ENCODE data around the gene HSD17B8.

Gene HSD17B8

DNA sequence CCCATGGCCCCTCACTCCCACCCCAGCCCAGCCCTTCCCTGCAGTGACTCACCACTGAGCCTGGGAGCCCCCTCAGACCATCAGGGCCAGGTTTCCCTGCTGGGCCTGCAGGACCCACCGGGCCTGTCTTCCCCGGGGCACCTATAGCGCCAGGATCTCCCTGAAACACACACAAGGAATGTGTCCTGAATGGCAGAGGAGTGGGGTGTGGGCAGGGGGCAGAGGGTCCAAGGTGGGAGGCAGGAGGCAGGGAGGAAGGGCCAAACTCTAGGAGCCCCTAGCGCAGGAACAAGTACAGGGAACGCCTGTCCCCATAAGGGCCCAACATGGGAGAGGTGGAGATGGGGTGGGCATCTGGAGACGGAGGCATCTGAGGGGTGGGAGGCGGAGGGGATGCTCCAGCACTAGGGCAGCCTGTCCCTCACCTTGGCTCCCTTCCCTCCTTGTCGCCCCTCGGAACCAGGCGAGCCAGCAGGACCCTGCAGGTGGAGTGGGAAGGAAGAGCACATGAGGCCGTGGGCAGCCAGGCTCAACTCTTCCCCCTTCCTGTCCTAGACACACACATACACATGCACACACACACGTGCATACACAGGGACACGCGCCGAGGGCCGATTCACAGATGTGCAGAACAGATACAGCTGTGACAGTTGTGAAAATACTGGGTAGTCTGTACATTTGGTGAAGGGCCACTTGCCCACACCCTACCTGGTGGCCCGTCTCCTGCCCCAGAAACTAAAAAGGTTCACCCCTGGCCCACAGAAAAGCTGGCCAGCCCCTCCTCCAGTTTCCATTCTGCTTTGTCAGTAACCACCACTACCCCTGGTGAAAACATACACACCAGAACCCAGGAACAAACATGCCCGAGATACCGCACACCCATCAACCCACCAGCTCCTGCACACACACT is 36.8 kb upstream of the HSD17B8 start:
- no peak overlapping the region for H4K91ac ChIP-seq (ENCODE audit: low read length)
- WGBS = 88% methylated on average over 13 of the region's 19 CpGs

GRCh38 chr6:33168284-33168601 is 36.2 kb upstream of the HSD17B8 start:
- no peak overlapping the region for H2BK15ac ChIP-seq (ENCODE audit: low read depth, poor library complexity, severe bottlenecking)
- H3K4me1 ChIP-seq (ENCODE audit: control insufficient read depth, insufficient read depth, low read depth, low read length) = no peaks in the 10 kb centered on the region
- H3K27ac ChIP-seq (ENCODE audit: low read length, poor library complexity, severe bottlenecking) = no peak overlapping the region
- H4K91ac ChIP-seq (ENCODE audit: low read length) = no peak overlapping the region
- no peak overlapping the region for H3K23ac ChIP-seq (ENCODE audit: low read length in 2 of 2)
- H2BK120ac ChIP-seq (ENCODE audit: low read depth, low read length) = no peak overlapping the region
- H2BK12ac ChIP-seq (ENCODE audit: low read length in 2 of 2) = no peak overlapping the region
- WGBS = 83% methylated on average over 4 of the region's 6 CpGs
- no peak overlapping the region for H3K14ac ChIP-seq (ENCODE audit: low read length in 2 of 2)
- H3K4ac ChIP-seq (ENCODE audit: low read depth in 1 of 2, low read length in 2 of 2) = no peak overlapping the region
- H3K9ac ChIP-seq (ENCODE audit: low read length) = no peak overlapping the region
- no peak overlapping the region for H2BK5ac ChIP-seq (ENCODE audit: low read depth, low read length, poor library complexity, severe bottlenecking)
- DNase-seq = no peak
- no peaks in the 10 kb centered on the region for H3K36me3 ChIP-seq (ENCODE audit: control insufficient read depth in 1 of 2, insufficient read depth in 2 of 2, low read depth in 1 of 2, low read length in 2 of 2)
- no peaks in the 10 kb centered on the region for H3K79me1 ChIP-seq (replicated peaks; ENCODE audit: low read length, poor library complexity, severe bottlenecking)
- H3K4me2 ChIP-seq (ENCODE audit: low read length, poor library complexity, severe bottlenecking) = no peak overlapping the region
- H2AFZ ChIP-seq (ENCODE audit: low read depth, low read length) = no peak overlapping the region
- no peak overlapping the region for H3K4me3 ChIP-seq (ENCODE audit: insufficient read depth in 1 of 2, low read depth in 1 of 2, low read length in 2 of 2)
- H3K27me3 ChIP-seq (ENCODE audit: control insufficient read depth in 1 of 2, insufficient read depth in 1 of 2, low read length in 2 of 2) = peaks cover 13 to 30% of the 10 kb centered on the region in 2 experiments
- no peak overlapping the region for H4K8ac ChIP-seq (ENCODE audit: low read length)
- no peak overlapping the region for H3K18ac ChIP-seq (ENCODE audit: low read depth in 1 of 2, low read length in 2 of 2)
- no peaks in the 10 kb centered on the region for H3K9me3 ChIP-seq (ENCODE audit: control insufficient read depth, low read length)
- no peak overlapping the region for H2AK5ac ChIP-seq (ENCODE audit: low read length, severe bottlenecking)

More for the DNA sequence above, 36.8 kb upstream of the HSD17B8 start:
- no peak overlapping the region for H2BK12ac ChIP-seq (ENCODE audit: low read length in 2 of 2)
- H2AFZ ChIP-seq (ENCODE audit: low read depth, low read length) = no peak overlapping the region
- H3K4ac ChIP-seq (ENCODE audit: low read depth in 1 of 2, low read length in 2 of 2) = no peak overlapping the region
- no peak overlapping the region for H3K18ac ChIP-seq (ENCODE audit: low read depth in 1 of 2, low read length in 2 of 2)
- H3K27me3 ChIP-seq (ENCODE audit: control insufficient read depth in 1 of 2, insufficient read depth in 1 of 2, low read length in 2 of 2) = peaks cover 13 to 24% of the 10 kb centered on the region in 2 experiments
- no peak overlapping the region for H3K23ac ChIP-seq (ENCODE audit: low read length in 2 of 2)
- no peaks in the 10 kb centered on the region for H3K36me3 ChIP-seq (ENCODE audit: control insufficient read depth in 1 of 2, insufficient read depth in 2 of 2, low read depth in 1 of 2, low read length in 2 of 2)
- no peak overlapping the region for H3K4me2 ChIP-seq (ENCODE audit: low read length, poor library complexity, severe bottlenecking)
- no peak overlapping the region for H2AK5ac ChIP-seq (ENCODE audit: low read length, severe bottlenecking)
- no peak overlapping the region for H3K9ac ChIP-seq (ENCODE audit: low read length)
- no peak overlapping the region for H3K4me3 ChIP-seq (ENCODE audit: insufficient read depth in 1 of 2, low read depth in 1 of 2, low read length in 2 of 2)
- H3K4me1 ChIP-seq (ENCODE audit: control insufficient read depth, insufficient read depth, low read depth, low read length) = no peaks in the 10 kb centered on the region
- no peak overlapping the region for H3K27ac ChIP-seq (ENCODE audit: low read length, poor library complexity, severe bottlenecking)
- no peak overlapping the region for H4K8ac ChIP-seq (ENCODE audit: low read length)
- no peaks in the 10 kb centered on the region for H3K79me1 ChIP-seq (replicated peaks; ENCODE audit: low read length, poor library complexity, severe bottlenecking)
- H3K14ac ChIP-seq (ENCODE audit: low read length in 2 of 2) = no peak overlapping the region
- H2BK120ac ChIP-seq (ENCODE audit: low read depth, low read length) = no peak overlapping the region
- H3K9me3 ChIP-seq (ENCODE audit: control insufficient read depth, low read length) = no peaks in the 10 kb centered on the region
- no peak for DNase-seq
- H2BK15ac ChIP-seq (ENCODE audit: low read depth, poor library complexity, severe bottlenecking) = no peak overlapping the region
- H2BK5ac ChIP-seq (ENCODE audit: low read depth, low read length, poor library complexity, severe bottlenecking) = no peak overlapping the region

DNA sequence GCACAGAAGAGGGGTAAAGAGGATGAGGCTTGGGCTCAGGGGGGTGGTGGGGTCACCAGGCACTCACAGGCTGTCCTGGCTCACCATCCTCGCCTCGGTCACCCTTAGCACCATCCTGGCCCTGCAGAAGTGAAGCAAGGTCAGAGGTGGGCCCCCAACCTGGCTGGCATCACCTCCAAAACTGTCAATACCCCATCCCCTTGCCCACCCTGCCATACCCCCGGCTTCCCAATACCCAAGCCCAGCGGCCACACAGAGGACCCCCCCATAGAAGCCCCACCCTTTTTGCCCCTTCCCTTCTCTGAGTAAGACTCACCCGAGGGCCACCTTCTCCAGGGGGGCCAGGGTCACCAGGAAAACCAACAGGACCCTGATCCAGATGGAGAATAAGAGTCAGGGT is 35.8 kb upstream of the HSD17B8 start:
- Histone ChIP-seq H3K14ac (ENCODE audit: low read length in 2 of 2) (no peak overlapping the region), H3K27me3 (ENCODE audit: control insufficient read depth in 1 of 2, insufficient read depth in 1 of 2, low read length in 2 of 2) (peaks cover 17 to 30% of the 10 kb centered on the region in 2 experiments), H3K4me1 (ENCODE audit: control insufficient read depth, insufficient read depth, low read depth, low read length) (no peaks in the 10 kb centered on the region), H3K36me3 (ENCODE audit: control insufficient read depth in 1 of 2, insufficient read depth in 2 of 2, low read depth in 1 of 2, low read length in 2 of 2) (no peaks in the 10 kb centered on the region), H3K4ac (ENCODE audit: low read depth in 1 of 2, low read length in 2 of 2) (no peak overlapping the region), H3K9ac (ENCODE audit: low read length) (no peak overlapping the region), H2BK15ac (ENCODE audit: low read depth, poor library complexity, severe bottlenecking) (no peak overlapping the region), H3K18ac (ENCODE audit: low read depth in 1 of 2, low read length in 2 of 2) (no peak overlapping the region), H3K4me3 (ENCODE audit: insufficient read depth in 1 of 2, low read depth in 1 of 2, low read length in 2 of 2) (no peak overlapping the region), H2BK120ac (ENCODE audit: low read depth, low read length) (no peak overlapping the region), H2AFZ (ENCODE audit: low read depth, low read length) (no peak overlapping the region), H4K91ac (ENCODE audit: low read length) (no peak overlapping the region), H3K23ac (ENCODE audit: low read length in 2 of 2) (no peak overlapping the region), H2BK5ac (ENCODE audit: low read depth, low read length, poor library complexity, severe bottlenecking) (no peak overlapping the region), H3K79me1 (replicated peaks; ENCODE audit: low read length, poor library complexity, severe bottlenecking) (no peaks in the 10 kb centered on the region), H3K27ac (ENCODE audit: low read length, poor library complexity, severe bottlenecking) (no peak overlapping the region), H2AK5ac (ENCODE audit: low read length, severe bottlenecking) (no peak overlapping the region), H4K8ac (ENCODE audit: low read length) (no peak overlapping the region), H2BK12ac (ENCODE audit: low read length in 2 of 2) (no peak overlapping the region), H3K4me2 (ENCODE audit: low read length, poor library complexity, severe bottlenecking) (no peak overlapping the region), H3K9me3 (ENCODE audit: control insufficient read depth, low read length) (no peaks in the 10 kb centered on the region)
- 83% methylated on average over 5 of the region's 5 CpGs for WGBS
- DNase-seq = no peak

GRCh38 chr6:33169291-33170175 is 34.9 kb upstream of the HSD17B8 start:
- no peak overlapping the region for H2BK12ac ChIP-seq (ENCODE audit: low read length in 2 of 2)
- WGBS = 87% methylated on average over 10 of the region's 10 CpGs

More at GRCh38 chr6:33169291-33170175, 34.9 kb upstream of the HSD17B8 start:
- no peak overlapping the region for H3K27ac ChIP-seq (ENCODE audit: low read length, poor library complexity, severe bottlenecking)
- no peak overlapping the region for H2BK5ac ChIP-seq (ENCODE audit: low read depth, low read length, poor library complexity, severe bottlenecking)
- H2AK5ac ChIP-seq (ENCODE audit: low read length, severe bottlenecking) = no peak overlapping the region
- no peaks in the 10 kb centered on the region for H3K9me3 ChIP-seq (ENCODE audit: control insufficient read depth, low read length)
- no peak overlapping the region for H2BK15ac ChIP-seq (ENCODE audit: low read depth, poor library complexity, severe bottlenecking)
- H3K79me1 ChIP-seq (replicated peaks; ENCODE audit: low read length, poor library complexity, severe bottlenecking) = no peaks in the 10 kb centered on the region
- H3K23ac ChIP-seq (ENCODE audit: low read length in 2 of 2) = no peak overlapping the region
- H3K4me2 ChIP-seq (ENCODE audit: low read length, poor library complexity, severe bottlenecking) = no peak overlapping the region
- H3K36me3 ChIP-seq (ENCODE audit: control insufficient read depth in 1 of 2, insufficient read depth in 2 of 2, low read depth in 1 of 2, low read length in 2 of 2) = no peaks in the 10 kb centered on the region
- no peaks in the 10 kb centered on the region for H3K4me1 ChIP-seq (ENCODE audit: control insufficient read depth, insufficient read depth, low read depth, low read length)
- H3K18ac ChIP-seq (ENCODE audit: low read depth in 1 of 2, low read length in 2 of 2) = no peak overlapping the region
- no peak overlapping the region for H3K4ac ChIP-seq (ENCODE audit: low read depth in 1 of 2, low read length in 2 of 2)
- no peak overlapping the region for H4K91ac ChIP-seq (ENCODE audit: low read length)
- H2BK120ac ChIP-seq (ENCODE audit: low read depth, low read length) = no peak overlapping the region
- H3K27me3 ChIP-seq (ENCODE audit: control insufficient read depth in 1 of 2, insufficient read depth in 1 of 2, low read length in 2 of 2) = peaks cover 22 to 27% of the 10 kb centered on the region in 2 experiments
- no peak overlapping the region for H3K4me3 ChIP-seq (ENCODE audit: insufficient read depth in 1 of 2, low read depth in 1 of 2, low read length in 2 of 2)
- no peak overlapping the region for H4K8ac ChIP-seq (ENCODE audit: low read length)
- no peak overlapping the region for H3K9ac ChIP-seq (ENCODE audit: low read length)
- no peak for DNase-seq
- H3K14ac ChIP-seq (ENCODE audit: low read length in 2 of 2) = no peak overlapping the region
- H2AFZ ChIP-seq (ENCODE audit: low read depth, low read length) = no peak overlapping the region

All from mesenchymal stem cell (in vitro differentiated cells and primary cell).